NT2/D1 (cell line): ENCODE data around the gene OR9Q1.

Source experiments
- DNase-seq: peaks from one replicate; pipeline ENCODE4 v3.0.0-alpha.2; 2011; ENCODE audit warnings: low read depth, low spot score
- H3K27me3 ChIP-seq: 2 replicates; pipeline ENCODE4 v1.6.0; 2011; ENCODE audit warnings: mild to moderate bottlenecking; ENCODE audit not compliant: insufficient read length, insufficient read depth
- H3K36me3 ChIP-seq: 2 replicates; pipeline ENCODE4 v1.6.1; 2011; ENCODE audit warnings: mild to moderate bottlenecking, low read length, mixed read lengths; ENCODE audit not compliant: insufficient read depth, insufficient read length
- H3K4me1 ChIP-seq: 2 replicates; pipeline ENCODE4 v1.5.1; 2011; ENCODE audit not compliant: insufficient read depth, insufficient read length
- H3K4me3 ChIP-seq: 2 replicates; pipeline ENCODE4 v1.5.1; 2011; ENCODE audit warnings: low read depth; ENCODE audit not compliant: insufficient read length
- H3K9ac ChIP-seq: 2 replicates; pipeline ENCODE4 v1.6.0; 2011; ENCODE audit warnings: low read depth; ENCODE audit not compliant: insufficient read length
- H3K9me3 ChIP-seq: 2 replicates; pipeline ENCODE4 v1.5.1; 2011; ENCODE audit warnings: mild to moderate bottlenecking, low read length; ENCODE audit not compliant: insufficient read depth
- SUZ12 ChIP-seq: IDR thresholded peaks from 2 replicates; pipeline ENCODE4 v1.6.1; 2011; ENCODE audit not compliant: insufficient read length, insufficient read depth; ENCODE audit errors: extremely low read depth
- YY1 ChIP-seq: IDR thresholded peaks from 2 replicates; pipeline ENCODE4 v1.6.1; 2011; ENCODE audit not compliant: insufficient read length, insufficient read depth
- ZNF274 ChIP-seq: IDR thresholded peaks from 2 replicates; pipeline ENCODE4 v1.6.1; 2011; ENCODE audit warnings: mild to moderate bottlenecking, low read depth, low read length

OR9Q1 gene

GRCh38 chr11:58003591-58003990 is 20.1 kb upstream of the OR9Q1 start:
- no peak for DNase-seq
- H3K9me3 ChIP-seq, result no peaks in the 10 kb centered on the region
- H3K4me1 ChIP-seq, result no peaks in the 10 kb centered on the region
- no peak for TF ChIP-seq ZNF274
- no peak for TF ChIP-seq YY1
- no peak for TF ChIP-seq SUZ12
- H3K4me3 ChIP-seq, result no peak overlapping the region
- no peaks in the 10 kb centered on the region for H3K36me3 ChIP-seq
- H3K9ac ChIP-seq, result no peak overlapping the region
- no peaks in the 10 kb centered on the region for H3K27me3 ChIP-seq

GRCh38 chr11:58004664-58005063 is 19.0 kb upstream of the OR9Q1 start:
- Histone ChIP-seq H3K4me3 (no peak overlapping the region), H3K4me1 (no peaks in the 10 kb centered on the region), H3K9me3 (no peaks in the 10 kb centered on the region), H3K36me3 (no peaks in the 10 kb centered on the region), H3K9ac (no peak overlapping the region), H3K27me3 (no peaks in the 10 kb centered on the region)
- no peak for TF ChIP-seq ZNF274
- TF ChIP-seq YY1, result no peak
- TF ChIP-seq SUZ12, result no peak
- DNase-seq, result no peak

- TF ChIP-seq YY1 (no peak), ZNF274 (no peak)
- no peak overlapping the region for H3K9ac ChIP-seq
- H3K4me3 ChIP-seq, result no peak overlapping the region
- no peaks in the 10 kb centered on the region for H3K27me3 ChIP-seq
- no peaks in the 10 kb centered on the region for H3K36me3 ChIP-seq
- DNase-seq, result no peak
- no peaks in the 10 kb centered on the region for H3K9me3 ChIP-seq
- no peaks in the 10 kb centered on the region for H3K4me1 ChIP-seq
Observed at GRCh38 chr11:58006940-58007339, 16.7 kb upstream of the OR9Q1 start.

- Histone ChIP-seq H3K36me3 (no peaks in the 10 kb centered on the region), H3K4me3 (no peak overlapping the region), H3K27me3 (no peaks in the 10 kb centered on the region), H3K4me1 (no peaks in the 10 kb centered on the region), H3K9ac (no peak overlapping the region), H3K9me3 (no peaks in the 10 kb centered on the region)
- TF ChIP-seq SUZ12 (no peak), ZNF274 (no peak), YY1 (no peak)
- no peak for DNase-seq
Observed at GRCh38 chr11:58011771-58012170, 11.9 kb upstream of the OR9Q1 start.

- DNase-seq, result no peak
- H3K9ac ChIP-seq, result no peak overlapping the region
- no peaks in the 10 kb centered on the region for H3K27me3 ChIP-seq
Observed at GRCh38 chr11:58024601-58025091, 965 bp downstream of the OR9Q1 start.

GRCh38 chr11:58027341-58027740 is 3.7 kb downstream of the OR9Q1 start:
- H3K27me3 ChIP-seq, result no peaks in the 10 kb centered on the region
- no peak for TF ChIP-seq YY1
- TF ChIP-seq ZNF274, result no peak
- TF ChIP-seq SUZ12, result no peak
- no peak overlapping the region for H3K9ac ChIP-seq

More at GRCh38 chr11:58024601-58025091, 965 bp downstream of the OR9Q1 start:
- Histone ChIP-seq H3K4me3 (no peak overlapping the region), H3K36me3 (no peaks in the 10 kb centered on the region), H3K9me3 (no peaks in the 10 kb centered on the region), H3K4me1 (no peaks in the 10 kb centered on the region)
- TF ChIP-seq ZNF274 (no peak), YY1 (no peak), SUZ12 (no peak)

GRCh38 chr11:58028687-58029411 is 5.2 kb downstream of the OR9Q1 start:
- H3K27me3 ChIP-seq, result no peaks in the 10 kb centered on the region
- no peak overlapping the region for H3K9ac ChIP-seq
- no peaks in the 10 kb centered on the region for H3K9me3 ChIP-seq
- no peaks in the 10 kb centered on the region for H3K4me1 ChIP-seq
- no peaks in the 10 kb centered on the region for H3K36me3 ChIP-seq
- DNase-seq, result no peak
- H3K4me3 ChIP-seq, result no peak overlapping the region
- TF ChIP-seq ZNF274 (no peak), SUZ12 (no peak), YY1 (no peak)

More at GRCh38 chr11:58027341-58027740, 3.7 kb downstream of the OR9Q1 start:
- Histone ChIP-seq H3K4me3 (no peak overlapping the region), H3K36me3 (no peaks in the 10 kb centered on the region), H3K9me3 (no peaks in the 10 kb centered on the region), H3K4me1 (no peaks in the 10 kb centered on the region)
- DNase-seq, result no peak
